HG03457 (cell line): ENCODE data around the gene PBX1.
A peak's percentile ranks its signal among the peaks of the same experiment; 100 is the strongest.
"Not testable (repeated sequence)": the region's sequence is repeated elsewhere in the genome, so short reads cannot be mapped to it uniquely, and the experiment has no call there.

ENCODE experiments used
- ATAC-seq: cut with Tn5 transposase; IDR thresholded peaks from one replicate; pipeline ENCODE4 v1.9.1; 2021; ENCODE audit warnings: moderate number of reproducible peaks; ENCODE audit not compliant: unreplicated experiment

The PBX1 gene

DNA sequence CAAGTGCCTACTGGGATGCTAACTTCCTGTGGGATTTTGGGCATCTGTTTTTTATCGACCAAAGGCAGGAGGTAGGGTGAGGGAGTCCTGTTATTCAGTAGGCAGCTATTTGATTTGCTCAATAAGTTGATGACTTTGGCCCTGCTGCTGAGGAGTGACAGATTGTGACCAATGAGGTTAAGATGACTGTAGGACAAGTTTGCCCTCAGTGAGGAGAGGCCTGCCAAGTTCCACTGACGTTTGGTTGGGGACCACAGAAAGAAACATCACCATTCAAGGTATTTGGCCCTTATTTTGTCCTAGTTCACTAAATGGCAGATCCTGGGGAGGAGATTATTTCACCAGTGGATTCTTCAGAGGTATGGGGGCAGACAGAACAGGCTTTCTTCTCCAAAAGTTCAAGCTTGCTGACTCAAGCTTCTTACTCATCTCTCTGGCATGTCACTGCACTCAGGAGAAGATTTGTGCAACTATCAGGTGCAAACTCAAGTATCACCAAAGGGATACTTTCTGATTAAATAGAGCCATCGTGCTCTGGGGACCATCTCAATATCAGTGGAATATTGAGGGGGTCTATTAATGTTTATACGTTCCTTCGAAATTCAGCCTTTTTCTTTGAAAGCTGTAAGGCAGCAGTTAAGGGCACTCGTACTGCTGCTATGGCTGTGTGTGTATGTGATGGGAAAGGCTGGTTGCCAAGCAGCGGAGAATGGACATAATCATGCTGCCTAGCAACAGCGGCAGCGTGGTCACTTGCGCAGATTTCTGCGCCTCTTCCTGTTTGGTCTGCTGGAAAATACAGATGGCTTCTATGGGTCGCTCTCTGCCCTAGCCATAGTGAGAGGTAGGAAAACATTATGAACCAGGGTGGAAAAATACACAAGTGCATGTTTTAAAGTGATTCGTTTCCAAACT, 78.7 kb downstream of the PBX1 start:
- ATAC-seq: no peak

DNA sequence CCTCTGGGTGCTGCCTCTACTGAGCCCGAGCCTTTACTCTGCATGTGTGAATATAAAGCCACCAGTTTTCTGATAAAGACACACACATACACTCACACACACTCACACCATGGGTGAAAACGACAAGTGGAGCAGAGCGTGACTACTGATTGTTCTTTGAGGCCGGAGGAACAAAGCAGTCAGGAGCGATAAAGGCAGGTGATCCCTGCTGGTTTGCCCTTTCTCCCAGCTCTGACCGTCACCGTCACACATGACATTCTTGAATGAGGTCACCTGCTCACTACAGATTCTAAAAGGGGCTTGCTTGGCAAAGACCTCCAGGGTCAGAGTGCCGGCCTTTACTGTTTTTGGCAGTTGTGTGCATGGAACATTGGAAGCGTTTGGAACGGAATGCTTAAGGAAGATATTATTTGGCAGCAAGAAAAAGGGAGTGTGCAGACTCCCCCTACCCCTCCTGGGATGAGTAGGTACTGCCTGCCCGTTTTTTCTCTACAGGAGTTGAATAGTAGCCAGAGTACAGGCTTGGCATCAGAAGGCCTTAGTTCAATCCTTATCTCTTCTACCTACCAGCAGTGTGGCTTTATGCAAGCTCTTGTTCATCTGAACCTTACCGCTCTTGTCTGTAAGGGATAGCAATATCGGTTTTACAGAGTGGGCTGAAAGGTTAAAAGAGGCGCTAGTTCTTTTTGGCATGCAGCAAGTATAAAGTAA, 79.7 kb downstream of the PBX1 start:
- ATAC-seq: no peak

DNA sequence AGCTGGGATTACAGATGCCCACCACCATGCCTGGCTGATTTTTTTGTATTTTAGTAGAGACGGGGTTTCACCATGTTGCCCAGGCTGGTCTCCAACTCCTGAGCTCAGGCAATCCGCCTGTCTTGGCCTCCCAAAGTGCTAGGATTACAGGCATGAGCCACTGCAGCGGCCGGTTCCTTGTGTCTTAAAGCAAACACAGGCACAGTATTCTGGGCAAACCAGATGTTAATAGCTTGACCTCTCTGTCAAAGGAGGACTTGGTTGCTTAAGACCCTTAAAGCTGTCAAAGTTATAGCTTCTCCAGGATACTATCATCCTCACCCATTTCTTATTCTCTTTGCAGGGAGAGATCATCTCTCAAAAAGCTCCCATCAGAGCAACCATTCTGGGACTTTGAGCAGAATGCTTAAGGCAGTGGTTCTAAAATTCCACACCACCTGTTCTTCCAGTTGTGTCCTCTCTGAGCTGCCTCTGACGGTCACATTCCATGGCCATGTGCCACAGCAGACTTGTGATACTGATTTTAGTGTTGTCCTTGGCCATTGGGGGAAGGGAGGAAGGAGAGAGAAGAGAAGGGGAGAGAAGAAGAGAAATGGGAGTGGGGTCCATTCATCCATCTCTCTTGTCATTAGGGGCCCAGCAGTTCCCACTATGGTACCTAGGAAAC, 81.8 kb downstream of the PBX1 start:
- ATAC-seq: no peak

DNA sequence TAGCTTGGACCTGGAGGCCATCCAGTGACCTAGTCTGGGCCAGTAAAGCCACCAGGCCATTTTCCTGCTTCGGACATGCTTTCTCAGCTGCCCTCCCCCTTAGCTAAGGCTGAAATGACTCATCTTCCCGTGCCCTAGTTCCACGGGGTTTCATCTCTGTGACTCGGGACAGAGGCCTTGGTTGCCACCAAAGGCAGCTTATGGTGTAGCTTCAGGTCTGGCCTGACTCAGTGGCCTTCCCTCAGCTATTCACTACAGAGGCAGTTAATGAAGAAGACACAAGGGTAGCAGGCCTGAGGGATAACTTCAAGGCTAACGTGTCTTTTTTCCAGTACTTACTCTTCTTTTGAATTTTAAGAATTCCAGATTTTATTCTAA, 82.4 kb downstream of the PBX1 start:
- no peak for ATAC-seq

DNA sequence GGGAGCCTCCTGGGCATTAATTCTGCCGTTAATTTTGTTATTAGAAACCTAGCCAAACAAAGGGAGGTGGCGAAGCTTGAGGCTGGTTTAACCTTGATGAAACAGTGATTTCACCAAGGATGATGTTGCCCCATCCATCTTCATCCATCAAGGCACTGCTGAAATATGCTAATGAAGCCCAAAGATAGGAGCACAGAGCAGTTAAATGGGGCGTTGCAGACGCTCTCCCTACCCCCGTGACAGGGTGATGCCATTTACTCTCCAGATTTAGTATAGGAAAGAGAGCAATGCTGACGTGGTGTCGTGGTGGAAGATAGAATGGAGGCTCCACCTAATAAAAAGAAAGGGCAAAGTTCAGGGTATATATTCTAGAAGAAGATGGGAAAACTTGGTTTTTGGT, 84.0 kb downstream of the PBX1 start:
- ATAC-seq: no peak

DNA sequence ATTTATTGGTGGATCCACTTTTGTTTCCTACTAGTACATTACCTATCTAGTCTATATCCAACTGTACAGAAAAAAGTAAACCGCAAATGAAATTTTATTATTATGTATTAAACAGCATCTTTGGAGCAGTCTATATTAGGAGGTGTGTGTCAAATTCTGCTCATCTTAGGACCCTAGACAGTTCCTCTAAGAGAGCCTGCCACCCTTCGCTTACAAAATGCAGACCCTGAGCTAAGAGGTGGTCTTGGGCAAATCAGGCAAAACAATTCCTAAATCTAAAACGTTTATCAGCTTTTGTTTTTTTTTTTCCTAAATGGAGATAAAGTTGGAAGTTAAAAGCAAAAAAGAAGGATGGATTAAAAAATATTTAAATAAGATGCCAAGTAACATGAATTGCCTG, 85.3 kb downstream of the PBX1 start:
- ATAC-seq: no peak

DNA sequence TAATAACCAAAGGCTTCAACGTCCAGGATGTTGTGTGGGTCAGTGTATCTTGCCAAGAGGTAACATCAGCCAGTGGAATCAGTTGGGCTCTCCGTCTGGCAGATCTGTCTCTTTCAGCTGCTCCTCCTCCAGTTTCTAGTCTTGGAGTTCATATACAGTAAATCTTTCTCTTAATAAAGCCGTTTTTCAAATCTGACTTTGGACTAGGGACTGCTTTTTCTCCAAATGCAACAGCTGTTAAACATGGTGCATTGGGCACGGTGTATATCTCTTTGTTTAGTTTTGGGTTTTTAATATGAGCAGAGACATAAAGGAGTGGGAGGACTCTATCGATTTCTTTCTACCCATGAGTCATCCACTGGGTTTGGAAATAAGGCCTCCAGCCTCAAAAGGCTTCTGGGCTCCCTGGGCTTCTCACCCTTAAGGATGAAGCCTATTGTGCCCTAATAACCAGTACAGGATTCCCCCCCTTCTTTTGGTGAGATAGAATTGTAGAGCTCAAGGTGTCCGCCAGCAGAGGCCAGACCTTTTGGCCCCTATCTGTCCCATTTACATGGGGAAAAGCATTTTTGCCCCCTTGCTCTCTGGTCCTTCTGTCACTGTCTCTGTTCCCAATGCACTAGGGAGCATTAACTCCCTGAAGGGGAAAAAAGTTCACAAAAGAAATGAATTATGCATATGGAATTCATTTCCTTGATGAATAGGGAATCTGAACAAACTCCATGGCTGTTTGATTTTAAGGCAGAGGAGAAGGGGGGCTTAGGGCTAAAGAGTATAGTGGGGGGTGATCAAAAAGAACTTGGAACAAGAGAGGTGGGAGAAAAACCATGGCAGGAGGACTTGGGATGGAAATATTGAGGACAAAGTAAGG, 86.0 kb downstream of the PBX1 start:
- ATAC-seq: no peak

DNA sequence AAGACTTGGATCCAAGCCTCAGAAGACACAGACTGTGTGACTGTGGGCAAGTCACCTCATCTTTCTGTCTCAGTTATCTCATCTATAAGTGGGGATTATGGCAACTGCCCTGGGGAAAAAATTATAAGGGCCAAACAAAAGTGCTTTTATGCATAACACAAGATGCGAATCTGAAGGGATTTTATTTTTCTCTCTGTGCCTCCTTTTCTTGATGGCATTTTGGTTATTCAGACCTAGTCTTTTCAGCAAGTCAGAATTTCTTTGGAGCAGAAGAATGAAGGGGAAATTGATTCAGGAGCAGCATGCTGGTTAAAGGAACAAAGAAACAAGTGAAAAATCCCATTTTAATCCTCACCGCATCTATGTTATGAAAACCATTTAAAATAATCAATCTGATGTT, 86.9 kb downstream of the PBX1 start:
- no peak for ATAC-seq

DNA sequence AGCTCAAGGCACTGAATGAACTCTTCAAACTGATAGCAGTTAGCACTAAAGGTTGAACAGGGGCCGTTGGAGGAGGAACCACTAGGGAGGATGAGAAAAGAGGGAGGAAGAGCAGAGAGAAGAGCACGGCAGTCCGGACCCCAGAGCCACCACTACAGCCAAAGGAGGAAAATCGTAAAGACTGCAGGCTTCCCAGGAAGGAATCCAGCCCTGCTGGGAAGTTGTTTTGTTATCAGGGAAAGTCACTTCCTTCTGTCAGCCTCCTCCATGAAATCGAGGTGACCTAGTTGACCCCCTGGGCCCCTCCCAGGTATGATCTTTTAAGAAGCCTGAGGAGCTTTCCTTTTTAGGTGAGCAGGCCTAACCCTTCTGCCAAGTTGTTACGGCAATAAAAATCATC, 88.2 kb downstream of the PBX1 start:
- ATAC-seq: no peak

DNA sequence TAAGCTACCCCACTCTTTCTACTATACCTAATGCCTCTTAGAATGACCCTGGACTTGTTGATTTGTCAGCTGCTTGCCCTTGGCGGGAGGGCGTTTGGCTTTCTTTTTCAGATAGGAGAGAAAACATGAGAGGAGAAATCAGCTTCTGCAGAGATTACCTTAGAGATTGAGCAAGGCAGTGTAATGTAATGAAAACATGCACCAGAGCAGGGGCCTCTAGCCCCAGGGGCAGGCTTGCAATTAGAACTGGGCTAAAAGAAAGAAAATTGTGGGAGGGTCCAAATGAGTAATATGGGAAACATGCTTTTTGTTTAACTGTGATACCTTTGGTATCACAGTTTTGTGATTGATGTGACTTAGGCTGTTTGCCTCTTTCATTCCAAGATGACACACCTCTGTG, 89.7 kb downstream of the PBX1 start:
- no peak for ATAC-seq

DNA sequence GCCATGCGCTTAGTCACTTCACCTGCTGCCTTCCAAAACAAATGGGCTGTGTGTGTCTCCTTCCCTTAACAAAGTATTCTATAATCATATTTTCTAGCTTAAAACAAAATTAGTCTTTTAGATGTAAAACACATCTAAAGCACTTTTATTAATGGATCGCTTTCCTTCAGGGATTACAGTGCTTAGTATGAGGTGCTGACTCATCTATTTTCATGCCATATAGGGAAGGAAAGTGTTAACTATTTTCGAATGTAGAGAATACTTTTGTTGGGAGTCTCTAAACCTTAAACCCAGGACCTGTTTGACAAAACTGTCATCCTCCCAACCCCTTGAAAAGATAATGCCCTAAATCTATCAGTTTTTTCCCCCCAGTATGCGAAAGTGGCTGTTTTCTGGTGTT, 90.2 kb downstream of the PBX1 start:
- no peak for ATAC-seq

DNA sequence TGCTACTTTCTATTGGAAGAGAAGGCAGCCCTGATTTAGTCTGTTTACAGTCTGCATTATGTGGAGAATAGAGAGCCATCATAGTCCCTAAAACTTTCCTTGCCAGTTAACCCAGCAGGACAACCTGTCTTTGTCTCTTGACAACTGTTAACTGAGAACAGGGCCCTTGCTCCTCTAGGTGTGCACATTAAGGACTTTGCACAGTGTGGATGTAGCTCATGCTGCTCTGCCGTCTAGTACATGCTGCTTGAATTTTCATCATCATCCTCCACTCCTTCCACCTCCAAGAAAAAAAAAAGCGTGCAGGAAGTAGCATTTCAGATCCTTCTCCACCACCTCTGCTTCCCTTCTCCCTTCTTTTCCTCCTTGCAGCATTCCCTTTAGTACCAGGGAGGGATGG, 91.5 kb downstream of the PBX1 start:
- ATAC-seq: no peak

DNA sequence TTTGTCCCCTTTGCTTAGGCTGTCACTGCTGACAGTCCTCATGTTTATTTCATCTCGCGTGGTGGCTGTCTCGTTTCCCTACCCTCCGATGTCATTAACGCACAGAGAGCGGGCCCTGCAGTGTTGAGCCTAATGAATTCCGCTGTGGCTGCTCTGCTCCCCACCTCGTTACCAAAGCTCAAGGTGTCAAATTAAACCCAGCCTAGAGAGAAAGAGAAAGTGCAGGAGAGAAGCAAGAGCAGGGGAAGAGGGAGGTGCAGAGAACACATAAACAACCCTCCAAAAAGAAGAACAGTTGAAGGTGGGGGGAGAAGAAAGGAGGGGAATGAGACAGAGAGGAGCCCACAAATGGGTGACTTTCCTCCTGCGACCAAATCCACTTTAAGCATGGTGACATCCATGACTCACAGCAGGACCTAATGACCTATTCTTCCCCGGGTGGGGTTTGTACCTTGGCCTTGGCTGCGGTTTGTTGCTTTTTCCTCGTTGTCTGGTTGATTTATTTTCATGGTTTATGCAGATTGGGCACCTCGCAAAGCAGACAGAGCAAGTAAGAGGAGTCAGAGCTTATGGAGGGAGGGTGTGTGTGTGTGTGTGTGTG, 92.5 kb downstream of the PBX1 start:
- no peak for ATAC-seq

DNA sequence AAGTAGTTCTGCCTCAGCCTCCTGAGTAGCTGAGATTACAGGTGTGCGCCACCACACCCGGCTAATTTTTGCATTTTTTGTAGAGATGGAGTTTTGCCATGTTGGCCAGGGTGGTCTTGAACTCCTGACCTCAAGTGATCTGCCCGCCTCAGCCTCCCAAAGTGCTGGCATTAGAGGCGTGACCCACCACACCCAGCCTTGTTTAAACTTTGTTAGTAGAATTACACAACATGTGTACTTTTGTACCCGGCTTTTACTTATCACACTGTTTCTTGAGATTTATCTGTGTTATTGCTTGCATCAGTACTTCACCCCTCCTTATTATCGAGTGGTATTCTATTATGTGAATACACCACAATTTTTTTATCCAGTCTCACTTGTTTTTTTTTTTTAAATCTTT, 94.0 kb downstream of the PBX1 start:
- not testable (repeated sequence) for ATAC-seq

DNA sequence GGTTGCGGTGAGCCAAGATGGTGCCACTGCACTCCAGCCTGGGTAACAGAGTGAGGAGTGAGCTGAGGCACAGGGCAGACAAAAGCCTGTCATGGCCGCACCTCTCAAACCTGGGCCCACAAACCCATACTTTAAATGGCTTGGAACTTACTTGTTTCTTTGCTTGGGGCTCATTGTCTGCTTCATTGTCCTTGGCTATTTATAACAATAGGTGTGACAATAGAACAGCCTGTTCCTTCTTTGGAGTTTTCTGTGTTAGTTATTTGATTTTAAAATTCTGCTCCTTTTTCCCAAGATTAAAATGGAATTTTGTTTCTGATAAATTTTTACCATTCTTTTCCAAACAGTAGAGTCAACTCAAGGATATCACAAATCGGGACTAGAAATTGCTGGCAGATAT, 94.7 kb downstream of the PBX1 start:
- no peak for ATAC-seq

DNA sequence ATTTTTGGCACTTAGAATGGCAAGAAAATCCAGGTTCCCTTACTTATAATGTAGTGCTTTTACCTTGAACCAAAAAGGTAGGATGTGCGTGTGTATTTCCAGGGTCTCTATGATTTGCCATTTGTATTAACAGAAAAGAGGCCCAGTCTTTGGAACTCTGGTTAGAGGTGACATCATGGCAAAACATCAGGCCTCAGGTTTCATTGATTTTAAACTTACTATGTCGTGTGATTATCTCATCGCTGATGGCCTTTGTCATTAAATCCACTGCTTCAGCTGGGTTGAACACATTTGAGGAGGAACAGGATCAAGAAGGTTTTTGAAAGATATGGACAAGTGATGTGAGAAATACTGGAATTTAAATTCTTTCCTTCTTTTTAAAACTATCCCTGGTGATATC, 95.2 kb downstream of the PBX1 start:
- ATAC-seq: no peak

DNA sequence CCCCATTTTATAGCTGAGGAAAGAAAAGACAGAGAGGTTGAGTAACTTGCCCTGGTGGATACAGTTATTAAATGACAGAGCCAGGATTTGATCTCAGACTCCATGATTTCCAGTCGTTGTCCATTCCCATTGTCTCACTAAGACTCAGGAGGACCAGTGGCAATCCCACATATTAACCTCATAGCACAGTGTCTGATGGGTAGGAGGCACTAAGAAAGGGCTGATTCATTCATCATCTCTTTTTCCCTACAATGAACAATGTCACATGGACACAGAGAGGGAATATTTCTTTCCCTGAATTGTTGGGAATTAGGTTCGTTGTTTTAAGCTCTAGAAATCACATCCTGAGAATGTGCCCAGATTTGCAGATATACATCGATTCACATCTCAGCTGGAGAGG, 99.9 kb downstream of the PBX1 start:
- ATAC-seq: no peak

DNA sequence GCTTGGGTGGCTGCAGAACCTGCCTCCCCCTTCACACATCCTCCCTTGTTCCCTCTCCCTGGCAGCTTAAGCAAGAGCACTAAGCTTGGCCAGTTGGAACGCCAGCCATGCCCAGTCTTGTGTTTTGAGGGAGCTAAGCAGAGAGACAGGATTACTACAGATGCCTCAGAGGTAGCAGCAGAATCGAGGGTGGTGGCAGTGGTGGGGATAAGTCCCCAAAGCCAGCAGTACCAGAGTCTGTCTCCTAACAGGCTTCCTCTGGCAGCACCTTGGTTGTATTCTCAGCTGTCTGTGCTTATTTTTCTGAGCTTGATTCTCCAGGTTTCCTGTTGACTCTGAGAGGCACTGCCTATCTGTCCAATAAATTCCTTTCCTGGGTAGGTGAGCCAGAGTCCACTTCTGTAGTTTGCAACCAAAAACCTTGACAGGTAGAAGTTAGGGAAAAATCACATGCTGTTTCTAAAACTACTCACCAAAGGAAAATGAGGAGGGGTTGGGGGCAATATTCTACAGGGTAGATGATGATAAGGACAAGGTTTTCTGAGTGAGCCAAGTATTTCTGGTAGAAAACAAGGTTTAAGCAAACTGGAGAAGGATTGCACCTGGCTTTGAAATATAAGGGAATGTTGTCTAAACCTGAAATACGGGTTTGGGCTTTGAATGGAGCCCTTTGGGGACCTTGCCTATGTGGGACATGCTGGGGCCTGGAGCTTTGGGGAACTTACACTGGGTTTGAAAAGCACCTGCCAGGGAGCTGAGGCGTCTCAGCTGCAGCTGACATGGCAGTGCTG, 100.8 kb downstream of the PBX1 start:
- no peak for ATAC-seq

DNA sequence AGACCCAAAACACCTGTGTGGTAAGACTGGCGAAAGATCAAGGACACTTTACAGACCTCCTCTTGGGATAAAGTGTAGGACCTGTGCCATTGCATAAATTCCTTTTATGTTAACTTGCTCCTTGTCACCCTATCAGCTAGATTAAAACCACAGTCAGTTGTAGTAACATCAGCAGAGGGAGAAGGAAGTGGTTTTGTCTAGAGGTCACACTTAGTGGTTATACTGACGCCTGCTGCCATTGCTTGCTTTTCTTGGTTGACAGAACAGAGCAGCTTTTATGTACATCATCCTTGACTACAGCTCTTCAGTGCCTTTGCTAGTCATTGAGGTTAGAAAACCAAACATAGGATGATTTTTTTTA, 101.4 kb downstream of the PBX1 start:
- peak; percentile 66 for ATAC-seq

DNA sequence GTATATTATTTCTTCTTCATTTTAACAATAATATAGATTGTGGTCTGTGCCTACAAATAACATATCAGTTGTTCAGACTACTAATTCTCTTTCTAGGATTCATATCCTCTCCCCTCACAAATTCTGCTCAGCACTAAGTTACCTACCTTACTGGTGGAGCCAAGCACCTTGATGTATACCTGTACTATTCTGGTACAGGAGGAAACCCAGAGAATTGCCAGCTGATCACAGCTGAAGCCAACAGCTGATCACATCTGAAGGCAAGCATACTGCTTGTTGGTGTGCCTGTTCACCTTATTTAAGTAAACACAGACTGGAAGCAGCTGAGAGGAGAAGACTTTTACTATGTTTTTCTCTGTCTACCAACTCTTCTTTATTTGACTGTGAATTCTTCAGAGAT, 101.8 kb downstream of the PBX1 start:
- ATAC-seq: no peak
